ENCODE data around the gene ANKRA2.

- TF ChIP-seq CTCF (IDR thresholded peaks at IDR 0.05; ENCODE audit: poor library complexity) (no peak), EZH2 (IDR thresholded peaks at IDR 0.05; ENCODE audit: borderline replicate concordance) (no peak)
Measured at GRCh38 chr5:73544429-73545402, 20.7 kb downstream of the ANKRA2 start.
